Measurements from ENCODE around the gene NRXN3.
A peak's percentile ranks its signal among the peaks of the same experiment; 100 is the strongest.

The NRXN3 gene

GRCh38 chr14:78170203-78170602 is at the start of gene NRXN3:
TSS of gene NRXN3 (plus strand) at chr14:78170373. CDS start at chr14:78243094, 72,721 bp downstream.
- TF ChIP-seq Cebpa-rat (IDR thresholded peaks at IDR 0.05): no peak
- no peaks in the 10 kb centered on the region for H3K4me1 ChIP-seq
- no peak within 1 kb of the TSS for H3K9ac ChIP-seq
- no peaks in the 10 kb centered on the region for H3K36me3 ChIP-seq
- H3K27me3 ChIP-seq: no peaks in the 10 kb centered on the region
- H4K20me1 ChIP-seq: no peaks in the 10 kb centered on the region; a peak in 1 of 22 replicates
- H3K9me3 ChIP-seq (replicated peaks in 1 of 11): no peaks in the 10 kb centered on the region
- no peak within 1 kb of the TSS for H3K4me3 ChIP-seq
- H3K27ac ChIP-seq: no peak within 1 kb of the TSS
- no peak within 1 kb of the TSS for H3K4me2 ChIP-seq

- no peak for TF ChIP-seq Cebpa-rat (IDR thresholded peaks at IDR 0.05)
These were observed 47.7 kb upstream of the NRXN3 start for GRCh38 chr14:78122436-78122835.

GRCh38 chr14:78123650-78124253 is 46.4 kb upstream of the NRXN3 start:
- no peak overlapping the region for H3K4me2 ChIP-seq
- no peaks in the 10 kb centered on the region for H3K4me1 ChIP-seq
- peaks cover 0 to 6% (median 2%) of the 10 kb centered on the region in 11 experiments; a peak in 11 of 22 replicates for H3K9me3 ChIP-seq (replicated peaks in 1 of 11)
- no peaks in the 10 kb centered on the region for H3K36me3 ChIP-seq
- no peak for TF ChIP-seq Cebpa-rat (IDR thresholded peaks at IDR 0.05)
- H4K20me1 ChIP-seq: no peaks in the 10 kb centered on the region
- no peaks in the 10 kb centered on the region for H3K27me3 ChIP-seq
- H3K9ac ChIP-seq: no peak overlapping the region
- no peak overlapping the region for H3K4me3 ChIP-seq
- H3K27ac ChIP-seq: no peak overlapping the region

More at GRCh38 chr14:78122436-78122835, 47.7 kb upstream of the NRXN3 start:
- Histone ChIP-seq H3K4me2 (no peak overlapping the region), H3K9me3 (replicated peaks in 1 of 11) (peaks cover 0 to 15% (median 11%) of the 10 kb centered on the region in 11 experiments; a peak in 16 of 22 replicates), H4K20me1 (no peaks in the 10 kb centered on the region), H3K4me1 (no peaks in the 10 kb centered on the region), H3K9ac (no peak overlapping the region), H3K27me3 (no peaks in the 10 kb centered on the region), H3K27ac (no peak overlapping the region), H3K36me3 (no peaks in the 10 kb centered on the region), H3K4me3 (no peak overlapping the region)

GRCh38 chr14:78127961-78128360 is 42.2 kb upstream of the NRXN3 start:
- Histone ChIP-seq H3K9me3 (replicated peaks in 1 of 11) (no peaks in the 10 kb centered on the region), H4K20me1 (no peaks in the 10 kb centered on the region), H3K4me2 (no peak overlapping the region), H3K4me1 (peaks cover 0 to 7% (median 0%) of the 10 kb centered on the region in 10 experiments; a peak in 2 of 20 replicates), H3K4me3 (no peak overlapping the region), H3K9ac (no peak overlapping the region), H3K36me3 (no peaks in the 10 kb centered on the region), H3K27me3 (no peaks in the 10 kb centered on the region), H3K27ac (no peak overlapping the region)
- no peak for TF ChIP-seq Cebpa-rat (IDR thresholded peaks at IDR 0.05)

- no peaks in the 10 kb centered on the region for H3K9me3 ChIP-seq (replicated peaks in 1 of 11)
- H3K4me3 ChIP-seq: no peak overlapping the region
- H3K9ac ChIP-seq: no peak overlapping the region
- no peaks in the 10 kb centered on the region for H3K27me3 ChIP-seq
- peaks cover 0 to 7% (median 0%) of the 10 kb centered on the region in 10 experiments; a peak in 2 of 20 replicates for H3K4me1 ChIP-seq
- H3K27ac ChIP-seq: no peak overlapping the region
- no peak for TF ChIP-seq Cebpa-rat (IDR thresholded peaks at IDR 0.05)
- no peaks in the 10 kb centered on the region for H4K20me1 ChIP-seq
- H3K4me2 ChIP-seq: no peak overlapping the region
- H3K36me3 ChIP-seq: no peaks in the 10 kb centered on the region
These were observed 40.8 kb upstream of the NRXN3 start for GRCh38 chr14:78129375-78129774.

- Histone ChIP-seq H3K27me3 (no peaks in the 10 kb centered on the region), H3K4me2 (no peak overlapping the region), H3K27ac (no peak overlapping the region), H4K20me1 (no peaks in the 10 kb centered on the region), H3K9me3 (replicated peaks in 1 of 11) (no peaks in the 10 kb centered on the region), H3K4me1 (peaks cover under 1 to 15% (median 2%) of the 10 kb centered on the region in 10 experiments; a peak in 14 of 20 replicates), H3K36me3 (no peaks in the 10 kb centered on the region), H3K9ac (no peak overlapping the region), H3K4me3 (no peak overlapping the region)
- TF ChIP-seq Cebpa-rat (IDR thresholded peaks at IDR 0.05): no peak
These were observed 39.8 kb upstream of the NRXN3 start for GRCh38 chr14:78130356-78130755.

GRCh38 chr14:78131201-78131600 is 39.0 kb upstream of the NRXN3 start:
- Histone ChIP-seq H3K9me3 (replicated peaks in 1 of 11) (no peaks in the 10 kb centered on the region), H3K4me1 (peaks cover 6 to 24% (median 10%) of the 10 kb centered on the region in 10 experiments; a peak in 16 of 20 replicates), H3K27me3 (no peaks in the 10 kb centered on the region), H3K27ac (no peak overlapping the region), H3K36me3 (no peaks in the 10 kb centered on the region), H4K20me1 (no peaks in the 10 kb centered on the region), H3K4me3 (no peak overlapping the region), H3K9ac (no peak overlapping the region), H3K4me2 (peak overlapping the region in 3 of 11 experiments; percentile 10 to 19 (median 15); a peak in 3 of 22 replicates)
- TF ChIP-seq Cebpa-rat (IDR thresholded peaks at IDR 0.05): no peak

- no peaks in the 10 kb centered on the region for H3K9me3 ChIP-seq (replicated peaks in 1 of 11)
- no peak overlapping the region for H3K27ac ChIP-seq
- H3K9ac ChIP-seq: no peak overlapping the region
- peak overlapping the region in 3 of 11 experiments; percentile 10 to 19 (median 15); a peak in 3 of 22 replicates for H3K4me2 ChIP-seq
- no peaks in the 10 kb centered on the region for H4K20me1 ChIP-seq
- no peaks in the 10 kb centered on the region for H3K27me3 ChIP-seq
- peaks cover 6 to 28% (median 10%) of the 10 kb centered on the region in 10 experiments; a peak in 16 of 20 replicates for H3K4me1 ChIP-seq
- H3K4me3 ChIP-seq: no peak overlapping the region
- TF ChIP-seq Cebpa-rat (IDR thresholded peaks at IDR 0.05): no peak
- H3K36me3 ChIP-seq: no peaks in the 10 kb centered on the region
These were observed 38.6 kb upstream of the NRXN3 start for GRCh38 chr14:78131616-78132015.

- Histone ChIP-seq H3K9me3 (replicated peaks in 1 of 11) (peaks cover 0 to 7% (median 0%) of the 10 kb centered on the region in 11 experiments; a peak in 1 of 22 replicates), H3K36me3 (no peaks in the 10 kb centered on the region), H3K4me2 (peak overlapping the region; percentile 1 to 80 (median 49); a peak in 18 of 22 replicates), H3K27me3 (no peaks in the 10 kb centered on the region), H3K9ac (no peak overlapping the region), H3K27ac (peak overlapping the region in 2 of 11 experiments; percentile 7 to 47; a peak in 3 of 22 replicates), H3K4me3 (no peak overlapping the region), H4K20me1 (no peaks in the 10 kb centered on the region), H3K4me1 (peaks cover 6 to 28% (median 10%) of the 10 kb centered on the region in 10 experiments; a peak in 16 of 20 replicates)
- TF ChIP-seq Cebpa-rat (IDR thresholded peaks at IDR 0.05): no peak
These were observed 34.7 kb upstream of the NRXN3 start for GRCh38 chr14:78135450-78135891.

GRCh38 chr14:78136695-78137094 is 33.5 kb upstream of the NRXN3 start:
- Histone ChIP-seq H3K4me1 (peaks cover 6 to 23% (median 10%) of the 10 kb centered on the region in 10 experiments; a peak in 16 of 20 replicates), H3K9me3 (replicated peaks in 1 of 11) (peaks cover 0 to 7% (median 0%) of the 10 kb centered on the region in 11 experiments; a peak in 1 of 22 replicates), H3K4me2 (no peak overlapping the region), H3K27me3 (no peaks in the 10 kb centered on the region), H3K9ac (no peak overlapping the region), H3K27ac (no peak overlapping the region), H3K36me3 (no peaks in the 10 kb centered on the region), H3K4me3 (no peak overlapping the region), H4K20me1 (no peaks in the 10 kb centered on the region)
- no peak for TF ChIP-seq Cebpa-rat (IDR thresholded peaks at IDR 0.05)

All from BLaER1 treated with 17β-estradiol and CSF1 and Interleukin-3, amounts not matched to agents 10 nM and 100 nM (cell line).